Activated gamma-delta T cell (primary cell): ENCODE results near the gene GMIP.
"Not testable (repeated sequence)": the region's sequence is repeated elsewhere in the genome, so short reads cannot be mapped to it uniquely, and the experiment has no call there.

Source experiments
- DNase-seq: peaks from one replicate; lab custom pipeline; 2025; lab: John Stamatoyannopoulos, UW

Gene GMIP

DNA sequence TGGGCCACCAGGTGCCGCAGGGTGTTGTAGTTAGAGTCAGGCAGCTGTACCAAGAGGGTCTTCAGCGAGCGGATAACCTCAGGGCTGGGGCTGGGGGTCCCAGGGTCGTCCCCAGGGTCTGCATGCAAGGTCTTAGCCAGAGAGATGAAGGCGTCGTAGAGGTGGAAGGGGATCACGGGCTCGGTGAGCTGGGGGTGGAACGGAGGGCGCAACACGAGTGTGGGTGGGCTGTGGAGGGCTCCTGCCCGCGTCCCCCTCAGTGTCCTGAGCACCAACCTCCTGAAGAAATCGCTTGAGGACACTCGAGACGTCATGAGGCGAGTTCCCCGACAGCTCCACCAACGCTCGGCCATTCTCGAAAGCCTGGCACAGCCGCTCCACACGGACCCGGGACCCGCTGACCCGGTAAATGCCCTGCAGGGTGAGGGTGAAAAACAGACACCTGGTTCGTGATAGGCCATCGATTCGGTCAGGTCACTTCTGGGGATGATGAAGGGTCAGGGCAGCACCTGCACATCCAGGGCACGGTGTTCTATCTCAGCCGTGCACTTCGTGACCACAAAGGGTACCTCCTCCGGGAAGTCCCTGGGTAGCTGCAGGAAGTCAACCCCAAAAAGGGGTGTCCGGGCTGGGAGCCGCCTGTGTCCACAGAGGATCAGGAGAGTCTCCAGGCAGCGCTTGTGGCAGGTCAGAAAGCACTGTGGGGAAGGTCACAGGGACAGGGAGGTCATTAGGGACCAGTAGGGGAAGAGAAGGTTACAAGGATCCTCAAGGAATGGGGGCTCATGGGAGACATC is 8.7 kb downstream of the GMIP start:
- no peak for DNase-seq

GRCh38 chr19:19633711-19634515 is 9.5 kb downstream of the GMIP start:
- no peak for DNase-seq

DNA sequence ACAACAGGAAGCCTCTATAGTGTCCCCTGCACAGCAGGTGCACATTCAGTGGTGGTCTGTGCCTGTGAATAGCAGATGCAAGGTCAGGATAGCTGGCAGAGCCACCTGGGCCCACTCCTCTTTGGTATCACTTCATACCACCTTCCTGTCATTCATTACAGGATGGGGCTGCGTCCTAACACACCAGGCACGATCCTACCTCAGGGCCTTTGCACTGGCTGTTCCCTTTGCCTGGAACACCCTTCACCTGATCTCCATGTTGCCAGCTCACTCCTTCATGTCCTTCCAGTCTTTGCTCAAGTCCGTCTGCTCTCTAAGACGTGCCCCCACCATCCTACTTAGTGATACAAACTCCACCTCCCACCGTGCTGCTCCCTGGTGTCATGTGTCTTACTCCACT is 10.8 kb downstream of the GMIP start:
- no peak for DNase-seq

DNA sequence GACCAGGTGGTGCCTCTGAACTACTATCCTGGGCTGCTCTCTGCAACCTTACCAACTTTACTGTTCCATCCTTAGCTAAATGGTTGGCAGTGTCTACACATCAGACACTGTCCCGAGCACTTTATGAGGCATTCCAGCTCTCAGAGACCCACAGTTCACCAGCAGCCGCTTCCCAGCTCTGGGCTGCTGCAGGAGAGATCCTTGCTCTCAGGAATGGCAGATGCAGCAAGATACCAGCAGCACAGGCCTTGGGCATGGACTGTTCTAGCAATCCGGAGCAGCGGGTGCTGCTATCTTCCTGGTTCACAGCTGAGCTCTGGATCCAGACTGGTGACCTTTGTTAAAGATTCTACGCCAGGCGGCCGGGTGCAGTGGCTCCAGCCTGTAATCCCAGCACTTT is 12.1 kb downstream of the GMIP start:
- DNase-seq, result no peak

GRCh38 chr19:19630426-19630825 is 13.0 kb downstream of the GMIP start:
- DNase-seq, result no peak

DNA sequence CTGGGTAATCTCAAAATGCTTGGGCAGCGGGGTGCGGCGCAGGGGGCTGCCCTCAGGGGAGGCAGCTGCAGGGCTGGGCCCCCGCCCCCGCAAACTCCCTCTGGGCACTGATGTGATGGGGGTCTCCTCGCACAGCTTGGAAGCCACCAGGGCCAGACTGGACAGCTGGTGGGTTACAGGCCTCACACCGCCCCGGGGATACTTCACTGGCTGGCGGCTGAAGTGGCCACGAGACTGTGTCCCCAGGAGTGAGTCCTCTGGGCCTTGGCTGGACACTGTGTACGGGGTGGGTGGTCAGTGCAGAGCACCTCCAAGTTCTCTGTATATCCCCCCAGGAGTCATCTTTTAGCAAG is 13.4 kb downstream of the GMIP start:
- no peak for DNase-seq

DNA sequence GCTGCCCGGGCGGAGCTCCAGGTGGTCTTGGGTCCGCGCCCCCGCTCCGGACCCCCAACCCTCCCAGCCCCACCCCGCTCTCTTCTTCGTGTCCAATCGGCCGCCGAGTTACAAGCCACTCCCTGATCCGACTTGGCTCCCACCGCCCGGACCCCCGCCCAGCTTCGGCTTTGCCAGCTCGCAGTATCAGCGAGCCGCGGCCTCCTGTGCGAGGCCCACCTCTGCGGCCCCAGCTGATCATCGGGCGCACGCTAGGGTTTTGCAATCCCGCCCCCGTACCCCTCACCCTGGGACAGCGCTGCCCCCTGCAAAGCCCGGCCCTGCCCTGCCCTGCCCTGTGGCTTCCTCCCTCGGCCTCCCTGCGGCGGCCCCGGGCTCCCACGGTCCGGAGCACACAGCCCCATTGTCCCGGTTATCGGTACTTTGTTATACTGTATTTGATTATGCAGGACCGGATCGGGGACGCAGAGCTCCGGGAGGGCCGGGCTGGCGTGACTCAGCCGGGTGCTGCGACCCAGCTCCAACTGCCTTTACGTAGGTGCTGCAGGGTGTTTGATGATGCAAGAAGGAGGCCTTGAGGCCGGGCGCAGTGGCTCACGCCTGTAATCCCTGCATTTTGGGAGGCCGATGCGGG is 14.8 kb downstream of the GMIP start:
- peak; percentile 56 for DNase-seq

DNA sequence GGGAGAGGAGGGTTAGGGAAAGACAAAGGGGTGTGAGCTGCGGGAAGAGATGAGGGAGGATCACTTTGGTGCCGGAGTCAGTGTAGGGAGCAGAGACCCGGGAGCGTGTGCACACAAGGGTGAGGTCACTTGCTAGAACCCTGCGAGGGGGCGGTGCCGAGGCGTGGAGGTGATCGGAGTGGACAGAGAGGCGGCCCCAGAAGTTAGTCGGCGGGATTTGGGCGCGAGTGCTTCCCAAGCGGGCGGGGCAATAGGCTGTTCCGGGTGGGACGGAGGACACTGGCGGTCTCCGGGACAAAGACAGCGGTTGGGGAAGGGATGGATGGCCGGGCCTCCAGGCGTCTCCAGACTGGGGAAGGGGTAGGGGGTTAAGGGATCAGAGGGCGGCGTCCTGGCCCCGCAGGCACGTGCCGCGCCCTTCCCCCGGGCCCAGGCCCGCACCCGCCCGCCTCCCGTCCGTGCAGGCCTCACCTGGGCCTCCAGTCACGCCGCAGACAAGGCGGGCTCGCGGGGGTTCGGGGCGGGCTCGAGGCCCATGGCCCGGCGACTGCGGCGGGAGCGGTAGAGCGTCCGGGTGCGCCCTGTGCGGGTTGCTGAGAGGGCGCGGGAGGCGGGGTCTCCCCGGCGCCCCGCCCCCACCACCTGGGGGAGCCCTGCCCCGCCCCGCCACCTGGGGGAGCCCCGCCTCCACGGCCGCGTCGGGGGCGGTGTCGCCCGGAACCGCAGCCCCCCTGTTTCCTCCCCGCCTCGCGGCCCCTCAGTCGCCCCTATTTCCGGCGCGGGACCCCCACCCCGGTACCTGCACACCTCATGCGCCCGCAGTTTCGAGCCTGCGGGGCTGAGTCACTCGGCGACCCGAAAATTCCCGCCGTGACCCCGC is 15.6 kb downstream of the GMIP start, which contains the start of gene LPAR2:
Gene LPAR2 (minus strand): TSS at position 600 of the 880 bp plus-strand sequence. CDS start 945 bp downstream, outside the sequence.
- DNase-seq, result peak; percentile 79

- DNase-seq, result no peak
Measured at GRCh38 chr19:19626516-19627472, 16.7 kb downstream of the GMIP start.

- no peak for DNase-seq
Measured at GRCh38 chr19:19624032-19624570, 19.4 kb downstream of the GMIP start.

- DNase-seq, result no peak
Measured at GRCh38 chr19:19623383-19623782, 20.1 kb downstream of the GMIP start.

- DNase-seq, result no peak
Measured at GRCh38 chr19:19619849-19620210, 23.6 kb downstream of the GMIP start.

DNA sequence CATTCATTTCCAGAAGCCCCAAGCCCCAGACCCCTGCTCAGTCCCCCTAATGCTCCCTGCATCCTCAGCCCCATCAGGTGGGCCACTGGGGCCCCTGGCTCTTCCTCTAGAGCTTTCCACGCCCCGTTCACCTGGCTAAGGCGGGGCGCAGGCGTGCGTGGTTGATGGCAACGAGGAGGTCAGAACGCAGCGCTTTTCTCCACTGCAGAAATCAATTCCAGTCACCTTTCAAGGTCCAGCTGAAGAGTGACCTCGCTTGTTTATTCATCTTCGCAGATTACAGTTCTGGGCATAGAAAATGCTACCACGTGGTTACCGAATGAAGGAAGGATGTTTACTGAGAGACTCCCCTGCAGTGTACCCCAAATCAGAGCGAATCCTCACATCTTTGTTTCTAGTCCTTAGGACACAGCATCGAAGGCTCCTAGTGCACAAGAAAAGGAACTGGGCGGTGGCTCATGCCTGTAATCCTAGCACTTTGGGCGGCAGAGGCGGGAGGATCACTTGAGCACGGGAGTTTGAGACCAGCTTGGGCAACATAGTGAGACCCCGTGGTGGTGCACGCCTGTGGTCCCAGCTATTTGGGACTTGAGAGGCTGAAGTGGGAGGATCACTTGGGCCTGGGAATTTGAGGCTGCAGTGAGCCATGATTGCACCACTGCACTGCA is 24.1 kb downstream of the GMIP start:
- DNase-seq, result no peak

DNA sequence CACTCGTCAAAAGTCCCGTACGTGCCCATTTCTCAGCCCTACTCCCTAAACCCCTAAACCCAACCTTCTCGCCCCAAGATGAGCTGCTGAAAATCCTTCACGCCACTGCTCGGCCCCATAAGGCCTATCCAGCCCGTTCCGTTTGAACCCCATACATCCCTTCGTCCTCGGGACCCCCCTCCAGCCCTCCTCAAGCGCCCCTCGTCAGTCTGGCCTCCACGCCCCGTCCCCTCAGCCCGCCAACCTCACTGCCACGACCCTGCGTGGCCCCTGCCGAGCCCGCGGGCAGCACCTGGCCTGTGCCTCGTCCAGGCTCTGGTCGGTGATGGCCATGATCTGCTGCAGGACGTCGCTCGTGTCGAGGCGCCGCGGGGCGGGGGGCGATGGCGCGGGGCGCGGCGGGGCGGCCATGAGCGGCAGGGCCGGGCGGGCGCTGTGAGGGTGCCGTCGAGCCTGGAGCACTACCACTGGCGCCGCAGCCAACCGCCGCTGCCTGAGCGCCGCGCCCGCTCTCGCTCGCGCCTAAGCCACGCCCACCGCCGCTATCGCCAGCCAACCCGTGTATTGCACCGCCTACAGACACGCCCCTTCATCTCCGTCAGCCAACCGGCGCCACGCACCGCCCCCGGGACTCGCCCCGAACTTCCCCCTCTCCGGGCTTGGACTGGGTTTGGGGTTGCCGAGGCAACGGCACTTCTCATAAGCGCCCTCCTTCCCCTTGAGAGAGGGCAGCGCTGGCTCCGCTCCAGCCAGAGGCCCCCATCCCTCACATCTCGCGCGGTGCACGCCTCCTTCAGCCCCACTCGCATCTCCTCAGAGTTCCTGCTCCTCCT is 25.0 kb downstream of the GMIP start, which contains the start of gene PBX4:
Gene PBX4 (minus strand): TSS at position 469 of the 833 bp plus-strand sequence. CDS start 58 bp downstream, at position 411.
- DNase-seq, result peak; percentile 98

GRCh38 chr19:19615086-19615485 is 28.4 kb downstream of the GMIP start:
- no peak for DNase-seq

DNA sequence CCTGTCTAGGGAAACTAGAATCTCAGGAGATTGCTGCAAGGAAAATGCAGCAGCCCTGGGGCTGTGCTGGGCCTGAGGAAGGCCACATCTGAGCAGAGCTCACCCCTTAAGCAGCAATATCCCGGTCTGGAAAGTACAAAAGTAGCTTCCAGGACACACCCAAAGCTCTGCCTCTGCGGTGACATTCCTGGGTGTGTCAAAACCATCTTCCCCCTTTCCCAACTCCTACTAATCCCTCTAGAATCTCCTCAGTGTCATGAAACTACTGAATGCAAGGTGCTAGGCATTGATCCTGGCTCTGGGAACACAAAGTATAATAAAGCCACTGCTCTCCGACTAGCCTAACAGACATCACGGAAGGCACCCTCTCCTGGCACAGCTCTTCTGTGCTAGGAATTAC is 30.0 kb downstream of the GMIP start:
- no peak for DNase-seq

DNA sequence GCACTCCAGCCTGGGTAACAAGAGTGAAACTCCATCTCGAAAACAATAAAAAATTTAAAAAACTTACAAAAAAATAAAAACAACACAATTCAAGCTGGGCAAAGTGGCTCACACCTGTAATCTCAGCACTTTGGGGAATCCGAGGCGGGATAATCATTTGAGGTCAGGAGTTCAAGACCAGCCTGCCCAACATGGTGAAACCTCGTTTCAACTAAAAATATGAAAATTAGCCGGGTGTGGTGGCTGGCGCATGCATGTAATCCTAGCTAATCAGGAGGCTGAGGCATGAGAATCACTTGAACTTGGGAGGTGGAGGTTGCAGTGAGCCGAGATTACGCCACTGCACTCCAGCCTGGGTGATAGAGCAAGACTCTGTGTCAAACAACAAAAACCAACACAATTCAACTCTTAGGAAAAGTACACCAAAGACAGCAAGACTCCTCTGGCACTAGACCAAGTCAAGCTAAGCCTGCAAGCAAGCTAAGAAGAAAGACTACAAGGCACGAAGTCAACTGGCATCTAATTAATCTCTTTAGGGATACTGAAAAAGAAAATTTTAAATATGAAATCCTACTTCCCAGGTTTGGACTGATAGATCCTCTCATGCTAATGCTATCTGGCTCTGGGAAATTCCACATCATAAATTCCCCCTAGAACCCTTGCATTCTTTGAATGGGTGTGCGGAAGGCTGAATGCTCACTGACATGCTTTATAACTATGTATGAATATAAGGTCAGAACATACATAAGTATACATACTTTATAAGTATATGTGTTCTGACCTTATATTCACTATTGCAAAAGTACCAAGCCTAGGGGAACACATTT is 32.9 kb downstream of the GMIP start:
- DNase-seq, result no peak

GRCh38 chr19:19606686-19607085 is 36.8 kb downstream of the GMIP start:
- DNase-seq, result not testable (repeated sequence)
